Mucosa of descending colon (tissue), 3 donors: ENCODE measurements around the gene ADAMTSL1. TPM values are rescaled to one million over a fixed set of nuclear protein-coding genes. Genes with fewer than 3 reads are reported as not detected.

Source experiments
- ATAC-seq: fragments of 200-7000 bp; cut with Tn5 transposase; one replicate; pipeline ENCODE4 v1.9.1; 2020; ENCODE audit warnings: mild to moderate bottlenecking, moderate library complexity
- DNase-seq, 3 donors: peaks; one replicate each; pipeline ENCODE4 v3.0.0-alpha.2; 2020
- H3K36me3 ChIP-seq: fragments of 200-600 bp; one replicate; pipeline ENCODE4 v1.8.0; 2021; ENCODE audit warnings: low read depth, mild to moderate bottlenecking
- H3K4me1 ChIP-seq: fragments of 200-600 bp; one replicate; pipeline ENCODE4 v1.8.0; 2021; ENCODE audit warnings: low read depth, mild to moderate bottlenecking
- H3K4me3 ChIP-seq: fragments of 200-600 bp; one replicate; pipeline ENCODE4 v1.8.0; 2021; ENCODE audit warnings: mild to moderate bottlenecking
- H3K9me3 ChIP-seq: fragments of 200-600 bp; one replicate; pipeline ENCODE4 v1.8.0; 2021; ENCODE audit warnings: mild to moderate bottlenecking
- CTCF ChIP-seq: fragments of 200-600 bp; IDR thresholded peaks from one replicate; pipeline ENCODE4 v1.8.0; 2022; ENCODE audit warnings: antibody characterized with exemption, mild to moderate bottlenecking
- intact Hi-C, 2 donors: fragments of 100-400 bp; cut with DNase I in 1 of 2; cut with micrococcal nuclease in 1 of 2; formaldehyde crosslinking; loops; one replicate each; pipeline versions ENCODE4 v1.11.0 to v1.11.1; 2022; cut with DNase I, micrococcal nuclease
- total RNA-seq, 3 donors: library from RNA; stranded (reverse); fragmentation: NEBNext Ultra II Directional in 2 of 3; extraction: Animal tissue kit (Norgen Biotek cat#: 25700) in 2 of 3; gene quantifications; one replicate each; pipeline versions ENCODE4 v1.2.1 to v1.2.4, GENCODE V29; 2021 to 2023
- donor health status: DM: no; HTN: no; CAD: no; lungs with moderate emphysema.
- donor health status: DM: no; HTN: no; CAD: no.
- donor health status: DM: no; HTN: yes; CAD: no.

Gene ADAMTSL1
- total RNA-seq, 3 donors from 2014 or later = 10.1 to 32.1 (median 22.6) TPM

GRCh38 chr9:18796696-18797270 is 322.8 kb downstream of the ADAMTSL1 start:
- no peak overlapping the region for H3K4me3 ChIP-seq
- DNase-seq (no peak), ATAC-seq (no peak)
- TF ChIP-seq CTCF = no peak
- H3K4me1 ChIP-seq = no peaks in the 10 kb centered on the region
- intact Hi-C loops = no loop called here
- no peaks in the 10 kb centered on the region for H3K36me3 ChIP-seq
- H3K9me3 ChIP-seq = no peaks in the 10 kb centered on the region

GRCh38 chr9:18798106-18798505 is 324.2 kb downstream of the ADAMTSL1 start:
- Histone ChIP-seq H3K4me3 (no peak overlapping the region), H3K4me1 (no peaks in the 10 kb centered on the region), H3K36me3 (no peaks in the 10 kb centered on the region), H3K9me3 (no peaks in the 10 kb centered on the region)
- DNase-seq = no peak
- intact Hi-C loops = no loop called here
- no peak for TF ChIP-seq CTCF
- no peak for ATAC-seq

GRCh38 chr9:18798508-18799290 is 324.7 kb downstream of the ADAMTSL1 start:
- no peak for TF ChIP-seq CTCF
- H3K4me3 ChIP-seq = no peak overlapping the region
- DNase-seq (no peak), ATAC-seq (no peak)
- intact Hi-C loops = no loop called here
- no peaks in the 10 kb centered on the region for H3K9me3 ChIP-seq
- H3K4me1 ChIP-seq = no peaks in the 10 kb centered on the region
- no peaks in the 10 kb centered on the region for H3K36me3 ChIP-seq

- no peak for ATAC-seq
Measured at GRCh38 chr9:18799428-18799827, 325.5 kb downstream of the ADAMTSL1 start.

GRCh38 chr9:18800579-18800978 is 326.6 kb downstream of the ADAMTSL1 start:
- Histone ChIP-seq H3K4me3 (no peak overlapping the region), H3K4me1 (no peaks in the 10 kb centered on the region), H3K9me3 (no peaks in the 10 kb centered on the region), H3K36me3 (no peaks in the 10 kb centered on the region)
- TF ChIP-seq CTCF = no peak
- ATAC-seq (no peak), DNase-seq (no peak)
- intact Hi-C loops = no loop called here

More at GRCh38 chr9:18799428-18799827, 325.5 kb downstream of the ADAMTSL1 start:
- DNase-seq = no peak
- Histone ChIP-seq H3K9me3 (no peaks in the 10 kb centered on the region), H3K36me3 (no peaks in the 10 kb centered on the region), H3K4me3 (no peak overlapping the region), H3K4me1 (no peaks in the 10 kb centered on the region)
- intact Hi-C loops = no loop called here
- TF ChIP-seq CTCF = no peak
